Astrocyte of the spinal cord (primary cell): ENCODE data around the gene PTPRD.
A peak's percentile ranks its signal among the peaks of the same experiment; 100 is the strongest.

Source experiments
- DNase-seq: peaks from one replicate; pipeline ENCODE4 v3.0.0; 2011; ENCODE audit warnings: low read depth, low spot score
- H3K4me3 ChIP-seq: 2 replicates; pipeline ENCODE4 v1.5.1; 2011; ENCODE audit warnings: low read depth, mild to moderate bottlenecking, low read length, moderate library complexity
- in situ Hi-C: cut with HindIII; loops from 2 replicates; pipeline ENCODE4 v1.10.0; 2017; ENCODE audit warnings: low sequenced_read_pairs
- TF ChIP-seq, protein P1 (sequence below): IDR thresholded peaks from 2 replicates; pipeline ENCODE4 v1.5.1; 2012; ENCODE audit warnings: low read depth, mild to moderate bottlenecking, low read length, inconsistent platforms

PTPRD gene

DNA sequence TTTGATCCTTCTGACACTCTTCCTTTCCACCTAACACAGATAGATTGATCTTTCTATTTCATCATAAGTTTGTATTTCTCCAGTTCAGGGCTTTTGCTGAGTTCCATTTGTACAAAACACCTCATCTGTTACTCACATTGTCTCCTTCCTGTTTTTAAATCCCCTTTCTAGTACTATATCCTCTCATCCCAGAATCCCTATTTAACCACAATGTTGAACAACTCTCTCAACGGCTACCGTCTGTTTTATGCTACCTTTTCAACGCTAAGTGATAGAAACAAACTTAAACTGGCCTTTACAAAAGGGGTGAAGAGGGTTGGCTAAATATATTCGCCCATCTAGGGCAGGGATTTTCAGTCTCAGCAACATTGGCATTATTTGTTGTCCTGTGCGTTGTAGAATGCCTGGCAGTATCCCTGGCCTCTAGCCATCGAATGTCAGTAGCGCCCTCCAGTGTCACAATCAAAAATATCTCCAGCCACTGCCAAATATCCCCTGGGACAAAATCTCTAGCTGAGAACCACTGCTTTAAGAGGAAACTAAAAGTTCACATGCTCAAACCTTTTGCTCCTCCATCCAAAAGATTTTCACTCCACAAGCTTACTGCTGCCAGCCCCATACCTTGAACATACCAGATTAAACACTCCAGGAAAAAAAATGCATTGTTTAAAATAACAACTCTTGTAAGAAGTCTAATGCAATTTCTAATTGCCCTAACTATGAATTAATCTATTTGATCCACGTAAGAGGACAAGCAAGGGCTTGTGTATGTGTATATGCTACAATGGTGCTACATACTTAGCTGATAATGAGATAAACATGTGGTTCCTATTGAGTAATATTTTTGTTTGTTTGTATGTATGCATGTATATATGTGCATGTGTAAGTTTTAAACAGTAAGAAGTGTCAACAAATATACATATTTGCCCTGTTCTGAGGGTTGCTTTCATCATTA is 344.0 kb downstream of the PTPRD start:
- peak; percentile 52 for DNase-seq
- no peak overlapping the region for H3K4me3 ChIP-seq
- in situ Hi-C loops = no loop called here
- TF ChIP-seq, protein P1, sequence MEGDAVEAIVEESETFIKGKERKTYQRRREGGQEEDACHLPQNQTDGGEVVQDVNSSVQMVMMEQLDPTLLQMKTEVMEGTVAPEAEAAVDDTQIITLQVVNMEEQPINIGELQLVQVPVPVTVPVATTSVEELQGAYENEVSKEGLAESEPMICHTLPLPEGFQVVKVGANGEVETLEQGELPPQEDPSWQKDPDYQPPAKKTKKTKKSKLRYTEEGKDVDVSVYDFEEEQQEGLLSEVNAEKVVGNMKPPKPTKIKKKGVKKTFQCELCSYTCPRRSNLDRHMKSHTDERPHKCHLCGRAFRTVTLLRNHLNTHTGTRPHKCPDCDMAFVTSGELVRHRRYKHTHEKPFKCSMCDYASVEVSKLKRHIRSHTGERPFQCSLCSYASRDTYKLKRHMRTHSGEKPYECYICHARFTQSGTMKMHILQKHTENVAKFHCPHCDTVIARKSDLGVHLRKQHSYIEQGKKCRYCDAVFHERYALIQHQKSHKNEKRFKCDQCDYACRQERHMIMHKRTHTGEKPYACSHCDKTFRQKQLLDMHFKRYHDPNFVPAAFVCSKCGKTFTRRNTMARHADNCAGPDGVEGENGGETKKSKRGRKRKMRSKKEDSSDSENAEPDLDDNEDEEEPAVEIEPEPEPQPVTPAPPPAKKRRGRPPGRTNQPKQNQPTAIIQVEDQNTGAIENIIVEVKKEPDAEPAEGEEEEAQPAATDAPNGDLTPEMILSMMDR = peak; percentile 49

DNA sequence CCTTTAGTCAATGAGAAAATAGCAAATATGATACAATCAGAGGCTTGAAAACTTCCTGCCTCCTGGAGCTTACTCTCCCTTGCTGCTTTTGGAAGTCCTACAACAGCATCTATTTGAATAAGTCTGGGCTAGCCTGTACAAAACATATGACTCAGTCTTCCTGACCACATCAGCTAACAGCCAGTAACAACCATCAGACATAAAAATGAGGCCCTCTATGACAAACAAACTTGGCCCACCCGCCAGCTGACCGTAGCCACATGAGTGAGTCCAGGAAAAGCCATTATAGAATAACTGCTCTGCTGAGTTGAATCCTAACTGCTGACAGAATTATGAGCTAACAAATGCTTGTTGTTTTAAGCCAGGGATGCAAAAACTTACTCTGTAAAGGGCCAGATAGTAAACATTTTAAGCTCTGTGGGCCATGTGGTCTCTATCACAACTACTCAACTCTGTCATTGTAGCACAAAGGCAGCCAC is 347.6 kb downstream of the PTPRD start:
- in situ Hi-C loops = no loop called here
- peak; percentile 95 for DNase-seq
- no peak overlapping the region for H3K4me3 ChIP-seq
- TF ChIP-seq, protein P1 = no peak

DNA sequence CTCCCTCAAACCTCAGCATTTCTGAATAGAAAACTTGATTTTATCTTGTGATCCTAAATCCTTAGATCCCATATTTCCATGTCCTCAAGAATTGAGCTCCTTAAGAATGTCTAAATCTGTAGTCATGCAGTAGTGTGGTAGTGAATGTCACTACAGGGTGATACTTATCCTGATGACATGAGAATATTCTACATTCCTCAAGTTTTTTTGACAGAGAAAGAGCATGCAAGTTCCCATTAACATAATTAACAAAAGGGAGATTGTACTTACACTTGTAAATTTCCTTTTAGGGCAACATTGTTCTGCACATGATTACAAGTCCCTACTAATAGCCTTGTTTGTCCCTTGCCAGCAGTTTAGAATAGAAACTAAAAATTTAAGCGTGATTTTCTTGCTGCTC is 352.3 kb downstream of the PTPRD start:
- H3K4me3 ChIP-seq = no peak overlapping the region
- TF ChIP-seq, protein P1 = no peak
- in situ Hi-C loops = no loop called here
- DNase-seq = no peak

DNA sequence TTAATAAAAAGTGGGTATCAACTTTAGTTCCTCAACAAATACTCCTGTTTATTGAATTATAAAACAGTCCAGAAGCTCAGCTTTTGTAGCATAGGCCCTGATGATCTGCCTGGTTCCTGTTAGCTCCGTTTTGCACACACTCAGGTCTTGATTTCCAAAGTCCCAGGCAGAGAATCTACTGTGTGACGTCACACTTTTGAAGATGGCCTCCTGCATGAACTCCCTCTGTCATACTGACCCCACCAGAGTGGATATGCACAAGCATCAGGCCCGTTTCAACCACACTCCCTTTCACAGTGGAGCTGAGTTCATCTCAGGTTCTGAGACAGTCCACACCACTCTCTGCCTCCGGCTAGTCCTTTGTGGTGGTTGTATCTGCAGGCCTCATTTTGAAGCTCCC is 353.1 kb downstream of the PTPRD start:
- no peak for DNase-seq
- TF ChIP-seq, protein P1 = no peak
- in situ Hi-C loops = no loop called here
- no peak overlapping the region for H3K4me3 ChIP-seq

DNA sequence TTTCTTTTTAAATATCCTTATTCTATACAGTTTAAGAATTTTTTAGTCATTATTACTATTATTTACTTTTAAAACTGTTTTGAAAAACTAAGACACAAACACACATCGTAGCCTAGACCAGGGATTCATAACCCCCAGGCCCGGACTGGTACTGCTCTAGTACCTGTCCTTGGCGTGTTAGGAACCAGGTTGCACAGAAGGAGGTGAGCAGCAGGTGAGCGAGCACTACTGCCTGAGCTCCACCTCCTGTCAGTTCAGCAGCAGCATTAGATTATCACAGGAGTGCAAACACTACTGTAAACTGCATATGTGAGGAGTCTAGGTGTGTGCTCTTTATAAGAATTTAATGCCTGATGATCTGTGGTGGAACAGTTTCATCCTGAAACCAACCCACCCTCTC is 357.0 kb downstream of the PTPRD start:
- TF ChIP-seq, protein P1 = no peak
- no peak overlapping the region for H3K4me3 ChIP-seq
- no peak for DNase-seq
- in situ Hi-C loops = no loop called here

DNA sequence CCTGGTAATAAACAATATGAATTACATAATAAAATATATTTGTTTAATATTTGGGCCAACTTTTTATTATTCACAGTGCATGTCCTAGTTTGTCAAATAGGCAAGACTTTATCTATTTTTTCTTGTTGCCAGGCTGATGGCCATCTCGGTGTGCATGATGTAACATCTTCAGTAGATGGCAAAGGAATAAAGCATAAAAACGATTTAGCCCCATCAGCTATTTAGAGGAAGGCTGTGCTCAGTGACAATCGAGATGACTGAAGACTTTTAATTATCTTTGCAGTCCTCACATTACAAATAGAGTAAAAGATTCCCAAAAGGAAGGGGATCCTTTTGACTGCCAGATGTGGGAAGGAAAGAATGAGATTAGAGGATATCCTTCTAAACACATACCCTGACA is 358.5 kb downstream of the PTPRD start:
- in situ Hi-C loops = no loop called here
- DNase-seq = no peak
- TF ChIP-seq, protein P1 = no peak
- no peak overlapping the region for H3K4me3 ChIP-seq
